ENCODE data around the gene SLC10A7. TPM values are rescaled to one million over a fixed set of nuclear protein-coding genes. Genes with fewer than 3 reads are reported as not detected.

The SLC10A7 gene
- total RNA-seq, 1 experiment from 2014 or later, result 3.9 TPM

GRCh38 chr4:146436423-146437162 is 85.1 kb downstream of the SLC10A7 start:
- H3K27ac Mint-ChIP-seq, result no peak overlapping the region
- Histone ChIP-seq H2AK5ac (ENCODE audit: insufficient read length, low read length) (no peak overlapping the region), H3K18ac (ENCODE audit: insufficient read length, low read depth, low read length) (no peak overlapping the region), H2BK120ac (ENCODE audit: low read depth, low read length, poor library complexity, severe bottlenecking) (no peak overlapping the region), H3K27me3 (ENCODE audit: insufficient read depth, low read length) (no peaks in the 10 kb centered on the region), H3K23ac (ENCODE audit: insufficient read length, low read depth, low read length) (no peak overlapping the region), H3K56ac (ENCODE audit: insufficient read length, low read depth, low read length) (no peak overlapping the region), H3K79me1 (ENCODE audit: insufficient read depth, low read depth, low read length, poor library complexity, severe bottlenecking) (no peaks in the 10 kb centered on the region), H2AFZ (ENCODE audit: low read length) (no peak overlapping the region), H4K20me1 (ENCODE audit: control insufficient read depth, insufficient read depth, insufficient read length) (no peaks in the 10 kb centered on the region), H3K9me3 (ENCODE audit: control insufficient read depth, low read depth, low read length) (no peaks in the 10 kb centered on the region), H3K4me1 (ENCODE audit: insufficient read depth, low read length) (no peaks in the 10 kb centered on the region; the same call in 1 of the 2 replicates), H3K4ac (ENCODE audit: low read depth, low read length) (no peak overlapping the region), H3K27ac (ENCODE audit: insufficient read length, low read depth, low read length) (no peak overlapping the region), H4K5ac (ENCODE audit: insufficient read length, low read depth, low read length) (no peak overlapping the region), H2BK20ac (ENCODE audit: low read depth, low read length, poor library complexity, severe bottlenecking) (no peak overlapping the region), H2BK12ac (ENCODE audit: insufficient read length, low read depth, low read length) (no peak overlapping the region), H3K4me2 (ENCODE audit: insufficient read depth, insufficient read length, low read length) (no peak overlapping the region), H3T11ph (ENCODE audit: low read length) (no peak overlapping the region), H3K79me2 (ENCODE audit: insufficient read depth, low read length) (no peaks in the 10 kb centered on the region), H2BK15ac (ENCODE audit: low read depth, low read length) (no peak overlapping the region), H3K14ac (ENCODE audit: insufficient read depth, low read length) (no peak overlapping the region), H4K8ac (replicated peaks; ENCODE audit: insufficient read length, low read depth, low read length) (no peak overlapping the region), H3K9ac (ENCODE audit: extremely low read depth, insufficient read length, low read length) (no peak overlapping the region), H3K23me2 (ENCODE audit: insufficient read length, low read depth, low read length, poor library complexity, severe bottlenecking) (no peaks in the 10 kb centered on the region), H2BK5ac (ENCODE audit: insufficient read length, low read length) (no peak overlapping the region), H4K91ac (ENCODE audit: insufficient read length, low read depth, low read length) (no peak overlapping the region)
- peaks cover 8 to 9% of the 10 kb centered on the region in 2 experiments; a peak in 3 of 4 replicates for H3K4me1 Mint-ChIP-seq
- no peaks in the 10 kb centered on the region for H3K36me3 Mint-ChIP-seq (ENCODE audit: insufficient read depth in 1 of 3, low read depth in 3 of 3)
- no peak overlapping the region for H3K4me3 Mint-ChIP-seq
- H3K9me3 Mint-ChIP-seq, result no peaks in the 10 kb centered on the region
- no CpG with 5 or more reads among the region's 4 CpGs for WGBS (ENCODE audit: extremely low coverage, insufficient read length, low lambda C conversion rate)
- H3K27me3 Mint-ChIP-seq (ENCODE audit: low read depth), result no peaks in the 10 kb centered on the region
- DNase-seq, result no peak
- TF ChIP-seq, protein P1, sequence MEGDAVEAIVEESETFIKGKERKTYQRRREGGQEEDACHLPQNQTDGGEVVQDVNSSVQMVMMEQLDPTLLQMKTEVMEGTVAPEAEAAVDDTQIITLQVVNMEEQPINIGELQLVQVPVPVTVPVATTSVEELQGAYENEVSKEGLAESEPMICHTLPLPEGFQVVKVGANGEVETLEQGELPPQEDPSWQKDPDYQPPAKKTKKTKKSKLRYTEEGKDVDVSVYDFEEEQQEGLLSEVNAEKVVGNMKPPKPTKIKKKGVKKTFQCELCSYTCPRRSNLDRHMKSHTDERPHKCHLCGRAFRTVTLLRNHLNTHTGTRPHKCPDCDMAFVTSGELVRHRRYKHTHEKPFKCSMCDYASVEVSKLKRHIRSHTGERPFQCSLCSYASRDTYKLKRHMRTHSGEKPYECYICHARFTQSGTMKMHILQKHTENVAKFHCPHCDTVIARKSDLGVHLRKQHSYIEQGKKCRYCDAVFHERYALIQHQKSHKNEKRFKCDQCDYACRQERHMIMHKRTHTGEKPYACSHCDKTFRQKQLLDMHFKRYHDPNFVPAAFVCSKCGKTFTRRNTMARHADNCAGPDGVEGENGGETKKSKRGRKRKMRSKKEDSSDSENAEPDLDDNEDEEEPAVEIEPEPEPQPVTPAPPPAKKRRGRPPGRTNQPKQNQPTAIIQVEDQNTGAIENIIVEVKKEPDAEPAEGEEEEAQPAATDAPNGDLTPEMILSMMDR (conservative IDR thresholded peaks at IDR 0.05), result no peak
